GM12878 (cell line): ENCODE results near the gene BCL10. TPM values are rescaled to one million over a fixed set of nuclear protein-coding genes. Genes with fewer than 3 reads are reported as not detected.

Experiments
- E2F4 ChIP-seq: IDR thresholded peaks from 2 replicates; pipeline ENCODE4 v1.6.1; 2012; ENCODE audit warnings: low read depth, low read length, improper control_type of control experiment
- IKZF1 ChIP-seq: fragments of 450-650 bp; conservative IDR thresholded peaks from 2 replicates; pipeline ENCODE4 v1.6.1; 2017; ENCODE audit warnings: antibody characterized with exemption, mild to moderate bottlenecking
- PRDM15 ChIP-seq: fragments of 450-650 bp; formaldehyde crosslinking; IDR thresholded peaks from 2 replicates; pipeline ENCODE4 v1.4.0; 2020; ENCODE audit warnings: mild to moderate bottlenecking, moderate library complexity
- ZNF592 ChIP-seq: fragments of 450-650 bp; IDR thresholded peaks from 2 replicates; pipeline ENCODE4 v1.6.1; 2017; ENCODE audit warnings: mild to moderate bottlenecking, moderate library complexity
- polyA plus RNA-seq, 11 experiments: library from polyadenylated mRNA; depleted of rRNA in 4 of 11; unstranded in 6 of 11; stranded (reverse) in 5 of 11; fragments of >200 nt; fragmentation: Nextera tagmentation in 4 of 11; fragmentation: Illumina TruSeq in 1 of 11; extraction: Ambion mirVana in 4 of 11; extraction: Trizol in 1 of 11; gene quantifications; 1 replicate in 1 of 11; 2 replicates in 10 of 11; pipeline versions ENCODE4 v1.2.1 to v1.2.3, GENCODE V29; 2011 to 2016; ENCODE audit warnings: inconsistent platforms in 2 of 11, missing spikeins in 2 of 11, low read depth in 1 of 11
- total RNA-seq, 4 experiments: library from RNA; depleted of rRNA in 3 of 4; stranded (reverse); fragments of >200 nt in 3 of 4; fragmentation: Illumina TruSeq in 1 of 4; extraction: Trizol in 1 of 4; gene quantifications; 2 replicates each; pipeline versions ENCODE4 v1.2.1 to v1.2.3, GENCODE V29; 2013 to 2021

BCL10 gene
- total and polyA plus RNA-seq, 10 of the 15 experiments (the other 5 are each of a cell fraction or from before 2014, with no cell fraction given) = 10.6 to 35.2 (median 19.5) TPM

- TF ChIP-seq ZNF592 (no peak), E2F4 (no peak), PRDM15 (CRISPR knock-in tag) (no peak), IKZF1 (no peak)
- TF ChIP-seq, all 136 proteins: peak for 0
Measured at GRCh38 chr1:85325920-85326319, 49.5 kb upstream of the BCL10 start (continued).
